PFSK-1 (cell line): ENCODE measurements around the gene ESPNL.

Experiments used
- FOXP2 ChIP-seq: optimal IDR thresholded peaks from 2 replicates; pipeline ENCODE3; 2011; ENCODE audit warnings: borderline replicate concordance, control low read depth, inconsistent platforms; ENCODE audit not compliant: insufficient read depth; ENCODE audit errors: extremely low read length, extremely low read depth
- POLR2AphosphoS5 ChIP-seq: IDR thresholded peaks from 2 replicates; pipeline ENCODE4 v1.6.1; 2012; ENCODE audit warnings: low read depth, mild to moderate bottlenecking, control low read depth, low read length, moderate library complexity
- SIN3A ChIP-seq: IDR thresholded peaks from 2 replicates; pipeline ENCODE4 v1.6.1; 2012; ENCODE audit warnings: mild to moderate bottlenecking, low read length, moderate library complexity, borderline replicate concordance; ENCODE audit not compliant: insufficient read depth
- TAF1 ChIP-seq: IDR thresholded peaks from 2 replicates; pipeline ENCODE4 v1.6.1; 2012; ENCODE audit warnings: low read length, control low read depth, borderline replicate concordance; ENCODE audit not compliant: insufficient read depth
- TF ChIP-seq, protein P1 (sequence below), 2 experiments: IDR thresholded peaks; 2 replicates each; pipeline versions ENCODE4 v1.6.1 to v1.8.0; 2011 to 2012; ENCODE audit warnings: low read depth in 2 of 2, low read length in 2 of 2, control low read depth in 1 of 2, inconsistent platforms in 1 of 2, mild to moderate bottlenecking in 1 of 2, moderate library complexity in 1 of 2; ENCODE audit not compliant: insufficient read depth in 1 of 2

Gene ESPNL

GRCh38 chr2:238093181-238094140, 6.7 kb upstream of the ESPNL start:
- TF ChIP-seq, protein P1, sequence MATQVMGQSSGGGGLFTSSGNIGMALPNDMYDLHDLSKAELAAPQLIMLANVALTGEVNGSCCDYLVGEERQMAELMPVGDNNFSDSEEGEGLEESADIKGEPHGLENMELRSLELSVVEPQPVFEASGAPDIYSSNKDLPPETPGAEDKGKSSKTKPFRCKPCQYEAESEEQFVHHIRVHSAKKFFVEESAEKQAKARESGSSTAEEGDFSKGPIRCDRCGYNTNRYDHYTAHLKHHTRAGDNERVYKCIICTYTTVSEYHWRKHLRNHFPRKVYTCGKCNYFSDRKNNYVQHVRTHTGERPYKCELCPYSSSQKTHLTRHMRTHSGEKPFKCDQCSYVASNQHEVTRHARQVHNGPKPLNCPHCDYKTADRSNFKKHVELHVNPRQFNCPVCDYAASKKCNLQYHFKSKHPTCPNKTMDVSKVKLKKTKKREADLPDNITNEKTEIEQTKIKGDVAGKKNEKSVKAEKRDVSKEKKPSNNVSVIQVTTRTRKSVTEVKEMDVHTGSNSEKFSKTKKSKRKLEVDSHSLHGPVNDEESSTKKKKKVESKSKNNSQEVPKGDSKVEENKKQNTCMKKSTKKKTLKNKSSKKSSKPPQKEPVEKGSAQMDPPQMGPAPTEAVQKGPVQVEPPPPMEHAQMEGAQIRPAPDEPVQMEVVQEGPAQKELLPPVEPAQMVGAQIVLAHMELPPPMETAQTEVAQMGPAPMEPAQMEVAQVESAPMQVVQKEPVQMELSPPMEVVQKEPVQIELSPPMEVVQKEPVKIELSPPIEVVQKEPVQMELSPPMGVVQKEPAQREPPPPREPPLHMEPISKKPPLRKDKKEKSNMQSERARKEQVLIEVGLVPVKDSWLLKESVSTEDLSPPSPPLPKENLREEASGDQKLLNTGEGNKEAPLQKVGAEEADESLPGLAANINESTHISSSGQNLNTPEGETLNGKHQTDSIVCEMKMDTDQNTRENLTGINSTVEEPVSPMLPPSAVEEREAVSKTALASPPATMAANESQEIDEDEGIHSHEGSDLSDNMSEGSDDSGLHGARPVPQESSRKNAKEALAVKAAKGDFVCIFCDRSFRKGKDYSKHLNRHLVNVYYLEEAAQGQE (IDR thresholded peaks at IDR 0.05; ENCODE audit: insufficient read depth in 1 of 2, low read depth in 2 of 2, low read length in 2 of 2) = no peak
- TF ChIP-seq POLR2AphosphoS5 (no peak), FOXP2 (no peak), SIN3A (no peak), TAF1 (no peak)

GRCh38 chr2:238094438-238095022, 5.6 kb upstream of the ESPNL start:
- no peak for TF ChIP-seq POLR2AphosphoS5
- TF ChIP-seq, protein P1 (IDR thresholded peaks at IDR 0.05; ENCODE audit: insufficient read depth in 1 of 2, low read depth in 2 of 2, low read length in 2 of 2) = no peak
- no peak for TF ChIP-seq FOXP2
- TF ChIP-seq SIN3A = no peak
- no peak for TF ChIP-seq TAF1

DNA sequence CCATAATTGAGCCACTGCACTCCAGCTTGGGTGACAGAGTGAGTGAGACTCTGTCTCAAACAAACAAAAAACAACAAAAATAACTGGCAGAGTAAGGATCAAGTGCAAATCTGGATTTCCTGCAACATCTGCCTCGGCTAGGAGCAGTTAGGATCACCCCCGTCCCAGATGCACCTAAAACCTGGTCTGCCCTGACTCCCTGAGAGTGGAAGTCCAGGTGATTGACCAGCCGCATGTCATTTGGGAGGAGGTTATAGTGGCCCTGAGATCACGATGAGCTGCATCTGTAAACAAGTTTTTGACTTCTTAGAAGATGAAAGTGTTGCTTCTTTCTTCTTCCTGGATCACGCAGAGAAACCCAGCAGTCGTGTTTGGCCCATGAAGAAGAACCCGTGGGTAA, 5.0 kb upstream of the ESPNL start:
- TF ChIP-seq, protein P1 (IDR thresholded peaks at IDR 0.05; ENCODE audit: insufficient read depth in 1 of 2, low read depth in 2 of 2, low read length in 2 of 2) = no peak
- TF ChIP-seq FOXP2 (no peak), POLR2AphosphoS5 (no peak), SIN3A (no peak), TAF1 (no peak)

GRCh38 chr2:238096311-238097011, 3.7 kb upstream of the ESPNL start:
- TF ChIP-seq SIN3A (no peak), FOXP2 (no peak), POLR2AphosphoS5 (no peak), TAF1 (no peak)
- TF ChIP-seq, protein P1 (IDR thresholded peaks at IDR 0.05; ENCODE audit: insufficient read depth in 1 of 2, low read depth in 2 of 2, low read length in 2 of 2) = no peak
